CD14-positive monocyte (primary cell): ENCODE data around the gene ASZ1. TPM values are rescaled to one million over a fixed set of nuclear protein-coding genes. Genes with fewer than 3 reads are reported as not detected.

Source experiments
- DNase-seq, 3 donors: peaks; one replicate each; pipeline ENCODE4 v3.0.0-alpha.2; 2011 to 2022
- H2AFZ ChIP-seq: 2 replicates; pipeline ENCODE4 v1.6.0; 2012; ENCODE audit warnings: mild to moderate bottlenecking, low read depth, low read length, inconsistent platforms; ENCODE audit not compliant: insufficient read depth, poor library complexity, severe bottlenecking
- H3K27ac ChIP-seq, 2 donors: 1 replicate in 1 of 2; 2 replicates in 1 of 2; pipeline ENCODE4 v1.5.1; 2012 to 2013; ENCODE audit warnings: low read length in 2 of 2, control low read depth in 1 of 2, inconsistent platforms in 1 of 2, low read depth in 1 of 2, mild to moderate bottlenecking in 1 of 2
- H3K27me3 ChIP-seq, 2 donors: one replicate each; pipeline versions ENCODE4 v1.6.0 to v1.6.1; 2011 to 2013; ENCODE audit warnings: low read length in 2 of 2; ENCODE audit not compliant: control insufficient read depth in 2 of 2, insufficient read depth in 2 of 2
- H3K36me3 ChIP-seq, 2 donors: replicated peaks in 1 of 2; 1 replicate in 1 of 2; 2 replicates in 1 of 2; pipeline versions ENCODE4 v1.5.1 to v1.6.1; 2012 to 2013; ENCODE audit warnings: low read length in 2 of 2, control low read depth in 1 of 2, inconsistent platforms in 1 of 2, mild to moderate bottlenecking in 1 of 2; ENCODE audit not compliant: insufficient read depth in 2 of 2, control insufficient read depth in 1 of 2
- H3K4me1 ChIP-seq, 2 donors: 1 replicate in 1 of 2; 2 replicates in 1 of 2; pipeline versions ENCODE4 v1.5.1 to v1.6.1; 2012 to 2013; ENCODE audit warnings: low read length in 2 of 2, control low read depth in 1 of 2, inconsistent platforms in 1 of 2, mild to moderate bottlenecking in 1 of 2, moderate library complexity in 1 of 2; ENCODE audit not compliant: insufficient read depth in 2 of 2, control insufficient read depth in 1 of 2
- H3K4me2 ChIP-seq: replicated peaks from 2 replicates; pipeline ENCODE3; 2012; ENCODE audit warnings: low read length, moderate library complexity, mild to moderate bottlenecking; ENCODE audit not compliant: poor library complexity, severe bottlenecking; ENCODE audit errors: extremely low read depth
- H3K4me3 ChIP-seq, 3 experiments: fragments of 200-600 bp in 1 of 3; sonication (generic) in 1 of 3; replicated peaks in 1 of 3; 1 replicate in 2 of 3; 2 replicates in 1 of 3; pipeline ENCODE4 v1.5.1; 2011 to 2013; ENCODE audit warnings: low read length in 3 of 3, mild to moderate bottlenecking in 3 of 3, control low read depth in 2 of 3, low read depth in 2 of 3, inconsistent platforms in 1 of 3, moderate library complexity in 1 of 3
- H3K79me2 ChIP-seq: 2 replicates; pipeline ENCODE4 v1.6.0; 2012; ENCODE audit warnings: mild to moderate bottlenecking, control low read depth, inconsistent platforms, low read length, moderate library complexity; ENCODE audit not compliant: insufficient read depth
- H3K9ac ChIP-seq: 2 replicates; pipeline ENCODE4 v1.6.0; 2017; ENCODE audit warnings: low read length, mild to moderate bottlenecking; ENCODE audit not compliant: insufficient read depth, poor library complexity, severe bottlenecking
- H3K9me3 ChIP-seq, 2 donors: replicated peaks in 1 of 2; 1 replicate in 1 of 2; 2 replicates in 1 of 2; pipeline versions ENCODE4 v1.5.1 to v1.6.1; 2012 to 2013; ENCODE audit warnings: low read length in 2 of 2, control low read depth in 1 of 2; ENCODE audit not compliant: control insufficient read depth in 1 of 2, insufficient read depth in 1 of 2
- H4K20me1 ChIP-seq: 2 replicates; pipeline ENCODE4 v1.6.0; 2012; ENCODE audit warnings: mild to moderate bottlenecking, low read length, control low read depth, moderate library complexity; ENCODE audit not compliant: insufficient read depth
- H3K27ac Mint-ChIP-seq, 7 donors: one replicate each; pipeline ENCODE4 v1.8.0; 2020; ENCODE audit warnings: mild to moderate bottlenecking in 7 of 7, mixed read lengths in 7 of 7, moderate library complexity in 6 of 7, inconsistent platforms in 2 of 7
- H3K27me3 Mint-ChIP-seq, 3 donors: one replicate each; pipeline ENCODE4 v1.8.0; 2021 to 2022; ENCODE audit warnings: low read depth in 3 of 3, mild to moderate bottlenecking in 3 of 3, mixed read lengths in 3 of 3, moderate library complexity in 3 of 3, inconsistent platforms in 1 of 3
- H3K36me3 Mint-ChIP-seq, 2 donors: one replicate each; pipeline ENCODE4 v1.8.0; 2020; ENCODE audit warnings: mixed read lengths in 2 of 2, inconsistent platforms in 1 of 2, mild to moderate bottlenecking in 1 of 2
- H3K4me1 Mint-ChIP-seq: one replicate; pipeline ENCODE4 v1.8.0; 2020; ENCODE audit warnings: mild to moderate bottlenecking, mixed read lengths
- H3K4me3 Mint-ChIP-seq, 2 donors: one replicate each; pipeline ENCODE4 v1.8.0; 2020; ENCODE audit warnings: mild to moderate bottlenecking in 2 of 2, mixed read lengths in 2 of 2, moderate library complexity in 1 of 2
- H3K9me3 Mint-ChIP-seq, 7 donors: one replicate each; pipeline ENCODE4 v1.8.0; 2020 to 2022; ENCODE audit warnings: mixed read lengths in 7 of 7, mild to moderate bottlenecking in 6 of 7, moderate library complexity in 6 of 7, inconsistent platforms in 2 of 7
- CTCF ChIP-seq: fragments of 200-600 bp; IDR thresholded peaks from one replicate; pipeline ENCODE4 v1.8.0; 2022; ENCODE audit warnings: antibody characterized with exemption, mild to moderate bottlenecking
- WGBS: methylation state at CpG from one replicate; pipeline ENCODE4 v1.1.5; 2013; ENCODE audit warnings: missing lambda C conversion rate; ENCODE audit not compliant: insufficient coverage; 5-methylcytosine and 5-hydroxymethylcytosine counted together
- intact Hi-C, 2 donors: fragments of 100-400 bp; cut with micrococcal nuclease; formaldehyde crosslinking; loops; one replicate each; pipeline versions ENCODE4 v1.15.0 to v1.15.1; 2023
- polyA plus RNA-seq, 3 donors: library from polyadenylated mRNA; depleted of rRNA in 1 of 3; unstranded in 2 of 3; stranded (reverse) in 1 of 3; fragments of 300-500 nt in 2 of 3; fragments of >200 nt in 1 of 3; fragmentation: Illumina TruSeq in 2 of 3; gene quantifications; 1 replicate in 2 of 3; 2 replicates in 1 of 3; pipeline ENCODE4 v1.2.3, GENCODE V29; 2012 to 2021

ASZ1 gene
- polyA plus RNA-seq, 3 donors = not detected

GRCh38 chr7:117399820-117400422 lies 27.4 kb downstream of the ASZ1 start:
- WGBS = no CpG with 5 or more reads among the region's 4 CpGs
- H3K36me3 Mint-ChIP-seq = no peaks in the 10 kb centered on the region

GRCh38 chr7:117395743-117396142 lies 31.6 kb downstream of the ASZ1 start:
- Histone ChIP-seq H3K27me3 (no peaks in the 10 kb centered on the region), H3K27ac (no peak overlapping the region), H3K9ac (no peak overlapping the region), H3K4me3 (no peak overlapping the region), H3K9me3 (no peaks in the 10 kb centered on the region), H3K4me1 (no peaks in the 10 kb centered on the region), H3K4me2 (no peak overlapping the region), H3K79me2 (no peaks in the 10 kb centered on the region), H4K20me1 (no peaks in the 10 kb centered on the region), H2AFZ (no peak overlapping the region), H3K36me3 (no peaks in the 10 kb centered on the region)
- Mint-ChIP-seq H3K4me3 (no peak overlapping the region), H3K36me3 (no peaks in the 10 kb centered on the region), H3K4me1 (no peaks in the 10 kb centered on the region), H3K27ac (no peak overlapping the region), H3K27me3 (no peaks in the 10 kb centered on the region), H3K9me3 (no peaks in the 10 kb centered on the region)
- no peak for DNase-seq
- intact Hi-C loops = no loop called here
- TF ChIP-seq CTCF = no peak

More at GRCh38 chr7:117399820-117400422, 27.4 kb downstream of the ASZ1 start:
- peaks cover 0 to 2% (median 0%) of the 10 kb centered on the region in 7 donors for H3K9me3 Mint-ChIP-seq
- H3K4me1 Mint-ChIP-seq = no peaks in the 10 kb centered on the region
- no peak for DNase-seq
- no peaks in the 10 kb centered on the region for H3K36me3 ChIP-seq
- H3K27me3 ChIP-seq = no peaks in the 10 kb centered on the region
- no peak overlapping the region for H3K27ac Mint-ChIP-seq
- no peak overlapping the region for H3K4me3 ChIP-seq
- no peaks in the 10 kb centered on the region for H3K9me3 ChIP-seq
- H4K20me1 ChIP-seq = no peaks in the 10 kb centered on the region
- H2AFZ ChIP-seq = no peak overlapping the region
- no peak overlapping the region for H3K4me2 ChIP-seq
- H3K27me3 Mint-ChIP-seq = peaks cover 0 to 1% (median 0%) of the 10 kb centered on the region in 3 donors
- no peaks in the 10 kb centered on the region for H3K4me1 ChIP-seq
- peak; percentile 1 for TF ChIP-seq CTCF
- no peak overlapping the region for H3K9ac ChIP-seq
- no peak overlapping the region for H3K27ac ChIP-seq
- no peak overlapping the region for H3K4me3 Mint-ChIP-seq
- H3K79me2 ChIP-seq = no peaks in the 10 kb centered on the region
- intact Hi-C loops = no loop called here
